CD4-positive, alpha-beta T cell treated with Interferon gamma for 1 hour (primary cell): Measurements from ENCODE around the gene TUBA8.
"Not testable (repeated sequence)": the region's sequence is repeated elsewhere in the genome, so short reads cannot be mapped to it uniquely, and the experiment has no call there.

Experiments used
- DNase-seq: peaks from one replicate; pipeline ENCODE4 v3.0.0-alpha.2; 2020

The TUBA8 gene

GRCh38 chr22:18110194-18110953 is at the start of gene TUBA8:
TUBA8 (plus strand) TSS chr22:18110809; CDS start chr22:18110866, 57 bp downstream.
- DNase-seq = no peak

GRCh38 chr22:18062421-18062820 is 48.2 kb upstream of the TUBA8 start:
- no peak for DNase-seq

- DNase-seq = no peak
These were observed 47.3 kb upstream of the TUBA8 start for GRCh38 chr22:18063306-18063705.

- not testable (repeated sequence) for DNase-seq
These were observed 46.9 kb upstream of the TUBA8 start for GRCh38 chr22:18063715-18064114.

GRCh38 chr22:18064636-18065035 is 46.0 kb upstream of the TUBA8 start:
- no peak for DNase-seq

- no peak for DNase-seq
These were observed 45.4 kb upstream of the TUBA8 start for GRCh38 chr22:18065256-18065655.

- DNase-seq = no peak
These were observed 44.3 kb upstream of the TUBA8 start for GRCh38 chr22:18066181-18066859.

- no peak for DNase-seq
These were observed 43.5 kb upstream of the TUBA8 start for GRCh38 chr22:18067121-18067520.

- DNase-seq = no peak
These were observed 42.9 kb upstream of the TUBA8 start for GRCh38 chr22:18067548-18068341.

GRCh38 chr22:18068381-18068988 is 42.1 kb upstream of the TUBA8 start:
- no peak for DNase-seq

GRCh38 chr22:18069041-18069440 is 41.6 kb upstream of the TUBA8 start:
- DNase-seq = no peak

- no peak for DNase-seq
These were observed 40.6 kb upstream of the TUBA8 start for GRCh38 chr22:18070041-18070440.

GRCh38 chr22:18070556-18071306 is 39.9 kb upstream of the TUBA8 start:
- DNase-seq = no peak

GRCh38 chr22:18071307-18071967 is 39.2 kb upstream of the TUBA8 start:
- not testable (repeated sequence) for DNase-seq

- DNase-seq = no peak
These were observed 38.7 kb upstream of the TUBA8 start for GRCh38 chr22:18071968-18072310.

GRCh38 chr22:18073467-18073866 is 37.1 kb upstream of the TUBA8 start:
- DNase-seq = no peak

GRCh38 chr22:18073927-18074326 is 36.7 kb upstream of the TUBA8 start:
- DNase-seq = not testable (repeated sequence)

GRCh38 chr22:18075101-18075719 is 35.4 kb upstream of the TUBA8 start:
- DNase-seq = no peak

GRCh38 chr22:18075720-18076497 is 34.7 kb upstream of the TUBA8 start:
- DNase-seq = peak; percentile 30

- no peak for DNase-seq
These were observed 33.4 kb upstream of the TUBA8 start for GRCh38 chr22:18077087-18077638.
